ENCODE results near the gene TGOLN2. TPM values are rescaled to one million over a fixed set of nuclear protein-coding genes. Genes with fewer than 3 reads are reported as not detected.

TGOLN2 gene
- polyA plus RNA-seq, 3 donors, result 68.2 to 157 (median 111) TPM

- H3K27me3 Mint-ChIP-seq (ENCODE audit: low read depth in 3 of 3), result peaks cover 5 to 13% (median 6%) of the 10 kb centered on the region in 3 donors
- 62% methylated on average over 4 of the region's 6 CpGs for WGBS (ENCODE audit: insufficient coverage)
- no peak overlapping the region for H3K27ac ChIP-seq (ENCODE audit: low read depth in 1 of 2, low read length in 2 of 2)
- H3K4me1 ChIP-seq (ENCODE audit: control insufficient read depth in 1 of 2, insufficient read depth in 2 of 2, low read length in 2 of 2), result no peaks in the 10 kb centered on the region
- H4K20me1 ChIP-seq (ENCODE audit: insufficient read depth, low read length), result no peaks in the 10 kb centered on the region
- H3K4me3 Mint-ChIP-seq, result no peak overlapping the region
- H3K36me3 Mint-ChIP-seq, result no peaks in the 10 kb centered on the region
- H3K4me3 ChIP-seq (replicated peaks in 1 of 3; ENCODE audit: low read depth in 2 of 3, low read length in 3 of 3), result no peak overlapping the region
- H3K27me3 ChIP-seq (ENCODE audit: control insufficient read depth in 2 of 2, insufficient read depth in 2 of 2, low read length in 2 of 2), result no peaks in the 10 kb centered on the region
- no peaks in the 10 kb centered on the region for H3K9me3 ChIP-seq (replicated peaks in 1 of 2; ENCODE audit: control insufficient read depth in 1 of 2, insufficient read depth in 1 of 2, low read length in 2 of 2)
- H2AFZ ChIP-seq (ENCODE audit: insufficient read depth, low read depth, low read length, poor library complexity, severe bottlenecking), result no peak overlapping the region
- H3K9ac ChIP-seq (ENCODE audit: insufficient read depth, low read length, poor library complexity, severe bottlenecking), result no peak overlapping the region
- H3K4me2 ChIP-seq (replicated peaks; ENCODE audit: extremely low read depth, low read length, poor library complexity, severe bottlenecking), result no peak overlapping the region
- TF ChIP-seq, protein P1, sequence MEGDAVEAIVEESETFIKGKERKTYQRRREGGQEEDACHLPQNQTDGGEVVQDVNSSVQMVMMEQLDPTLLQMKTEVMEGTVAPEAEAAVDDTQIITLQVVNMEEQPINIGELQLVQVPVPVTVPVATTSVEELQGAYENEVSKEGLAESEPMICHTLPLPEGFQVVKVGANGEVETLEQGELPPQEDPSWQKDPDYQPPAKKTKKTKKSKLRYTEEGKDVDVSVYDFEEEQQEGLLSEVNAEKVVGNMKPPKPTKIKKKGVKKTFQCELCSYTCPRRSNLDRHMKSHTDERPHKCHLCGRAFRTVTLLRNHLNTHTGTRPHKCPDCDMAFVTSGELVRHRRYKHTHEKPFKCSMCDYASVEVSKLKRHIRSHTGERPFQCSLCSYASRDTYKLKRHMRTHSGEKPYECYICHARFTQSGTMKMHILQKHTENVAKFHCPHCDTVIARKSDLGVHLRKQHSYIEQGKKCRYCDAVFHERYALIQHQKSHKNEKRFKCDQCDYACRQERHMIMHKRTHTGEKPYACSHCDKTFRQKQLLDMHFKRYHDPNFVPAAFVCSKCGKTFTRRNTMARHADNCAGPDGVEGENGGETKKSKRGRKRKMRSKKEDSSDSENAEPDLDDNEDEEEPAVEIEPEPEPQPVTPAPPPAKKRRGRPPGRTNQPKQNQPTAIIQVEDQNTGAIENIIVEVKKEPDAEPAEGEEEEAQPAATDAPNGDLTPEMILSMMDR (IDR thresholded peaks at IDR 0.05), result no peak
- H3K79me2 ChIP-seq (ENCODE audit: insufficient read depth, low read length), result no peaks in the 10 kb centered on the region
- no peaks in the 10 kb centered on the region for H3K36me3 ChIP-seq (replicated peaks in 1 of 2; ENCODE audit: control insufficient read depth in 1 of 2, insufficient read depth in 2 of 2, low read length in 2 of 2)
- no peak overlapping the region for H3K27ac Mint-ChIP-seq
- H3K4me1 Mint-ChIP-seq, result no peaks in the 10 kb centered on the region
- H3K9me3 Mint-ChIP-seq, result no peaks in the 10 kb centered on the region
- DNase-seq, result no peak
- intact Hi-C loops (cut with micrococcal nuclease), result loop anchor here in 1 of 2 donors (5.0 kb wide), 1 partner anchor 32 kb away; no protein-coding TSS in a partner anchor
Observed at GRCh38 chr2:85269959-85270358, 57.8 kb downstream of the TGOLN2 start.

Small RNA genes within 50 kb of the gene (small RNA-seq; reads per million reads assigned to genes)
- not detected for gene AC062037.1 (ENCODE audit: insufficient read length, low read depth)
- not detected for gene RF00019 (ENCODE audit: insufficient read length, low read depth)
- not detected for gene RN7SL113P (ENCODE audit: insufficient read length, low read depth)

Other genes with a start within 250 kb of the TGOLN2 start
- gene TCF7L1, start 194.6 kb downstream of the TGOLN2 start, polyA plus RNA-seq, result under 1 TPM in 2 of 3 donors, not detected in 1; 0.05 to 0.09 TPM
- 10 to 100 TPM; 12.4 to 15.8 (median 15.0) TPM for gene RETSAT, start 26.5 kb upstream of the TGOLN2 start, polyA plus RNA-seq
- gene ELMOD3, start 26.8 kb upstream of the TGOLN2 start, polyA plus RNA-seq, result 10 to 100 TPM in 1 of 3 donors, 1 to 10 TPM in 2; 6.1 to 53.3 (median 7.2) TPM
- gene CAPG, start 82.4 kb upstream of the TGOLN2 start, polyA plus RNA-seq, result 100 to 1,000 TPM; 474 to 847 (median 631) TPM
- not detected for gene SH2D6, start 90.7 kb upstream of the TGOLN2 start, polyA plus RNA-seq
- gene MAT2A, start 211.2 kb upstream of the TGOLN2 start, polyA plus RNA-seq, result 100 to 1,000 TPM in 2 of 3 donors, 10 to 100 TPM in 1; 97.0 to 454 (median 117) TPM
- gene GGCX, start 233.5 kb upstream of the TGOLN2 start, polyA plus RNA-seq, result 10 to 100 TPM; 24.0 to 34.4 (median 32.0) TPM
- 100 to 1,000 TPM; 260 to 761 (median 623) TPM for gene VAMP8, start 249.6 kb upstream of the TGOLN2 start, polyA plus RNA-seq

Data from CD14-positive monocyte (primary cell).